ENCODE results near the gene TNFRSF19.

Gene TNFRSF19

DNA sequence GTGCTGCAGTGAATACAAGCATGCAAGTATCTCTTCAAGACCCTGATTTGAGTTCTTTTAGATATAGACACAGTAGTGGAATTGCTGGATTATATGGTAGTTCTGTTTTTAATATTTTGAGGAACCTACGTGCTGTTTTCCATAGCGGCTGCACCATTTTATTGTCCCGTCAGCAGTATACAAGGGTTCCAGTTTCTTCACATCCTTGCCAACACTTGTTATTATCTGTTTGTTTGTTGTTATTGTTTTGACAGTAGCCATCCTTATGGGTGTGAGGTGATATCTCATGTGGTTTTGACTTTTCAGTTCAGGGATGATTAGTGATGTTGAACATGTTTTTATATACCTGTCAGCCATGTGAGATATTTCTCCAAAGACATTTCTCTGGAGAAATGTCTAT lies 53.2 kb downstream of the TNFRSF19 start:
- Histone ChIP-seq H3K36me3 (ENCODE audit: control insufficient read depth, insufficient read depth, low read length) (no peaks in the 10 kb centered on the region), H3K27me3 (ENCODE audit: control insufficient read depth, insufficient read depth, low read length) (no peaks in the 10 kb centered on the region), H3K4me3 (ENCODE audit: low read length) (no peak overlapping the region), H3K4me1 (ENCODE audit: control insufficient read depth, insufficient read depth, low read length) (no peaks in the 10 kb centered on the region), H3K9ac (ENCODE audit: low read length) (no peak overlapping the region), H3K9me3 (ENCODE audit: control insufficient read depth, low read length) (no peaks in the 10 kb centered on the region)

DNA sequence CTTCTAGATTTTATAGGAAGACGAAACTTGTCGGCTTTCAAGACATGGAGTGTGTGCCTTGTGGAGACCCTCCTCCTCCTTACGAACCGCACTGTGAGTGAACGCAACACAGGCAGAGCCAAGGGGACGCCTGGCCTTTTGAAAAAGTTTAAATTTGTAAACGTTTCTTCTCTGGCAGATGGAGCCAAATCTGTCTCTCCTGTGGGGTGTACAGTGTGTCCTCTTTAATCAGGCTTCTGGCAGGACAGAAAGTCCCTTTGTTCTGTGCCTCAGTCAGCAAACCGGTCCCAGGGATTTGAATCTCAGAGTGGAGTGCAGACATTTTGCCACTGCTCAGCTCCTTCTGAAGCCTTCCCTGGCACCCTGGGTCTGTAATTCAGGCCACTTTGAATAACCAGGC lies 56.5 kb downstream of the TNFRSF19 start:
- H3K4me1 ChIP-seq (ENCODE audit: control insufficient read depth, insufficient read depth, low read length), result no peaks in the 10 kb centered on the region
- H3K9ac ChIP-seq (ENCODE audit: low read length), result no peak overlapping the region
- no peak overlapping the region for H3K4me3 ChIP-seq (ENCODE audit: low read length)
- H3K36me3 ChIP-seq (ENCODE audit: control insufficient read depth, insufficient read depth, low read length), result no peaks in the 10 kb centered on the region
- no peaks in the 10 kb centered on the region for H3K9me3 ChIP-seq (ENCODE audit: control insufficient read depth, low read length)
- H3K27me3 ChIP-seq (ENCODE audit: control insufficient read depth, insufficient read depth, low read length), result no peaks in the 10 kb centered on the region

DNA sequence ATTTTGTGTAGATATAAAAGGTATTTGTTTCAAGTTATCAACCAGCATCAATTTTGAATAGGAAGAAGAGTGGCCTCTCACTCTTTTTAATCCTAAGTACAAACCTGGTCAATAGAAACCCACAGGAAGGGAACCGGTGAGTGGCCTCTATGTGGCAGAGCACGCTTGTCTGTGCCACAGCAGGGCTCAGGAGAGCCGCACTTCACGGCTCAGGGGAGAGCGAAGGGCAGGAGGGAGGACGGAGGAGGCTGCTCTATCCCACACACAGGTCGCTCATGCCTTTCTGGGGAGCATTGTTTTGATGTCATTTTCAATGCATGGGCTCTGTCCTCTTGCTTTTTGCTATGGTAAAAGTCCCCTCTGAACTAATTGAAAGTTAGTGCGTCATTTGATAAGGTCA lies 57.2 kb downstream of the TNFRSF19 start:
- Histone ChIP-seq H3K4me1 (ENCODE audit: control insufficient read depth, insufficient read depth, low read length) (no peaks in the 10 kb centered on the region), H3K27me3 (ENCODE audit: control insufficient read depth, insufficient read depth, low read length) (no peaks in the 10 kb centered on the region), H3K9ac (ENCODE audit: low read length) (no peak overlapping the region), H3K4me3 (ENCODE audit: low read length) (no peak overlapping the region), H3K36me3 (ENCODE audit: control insufficient read depth, insufficient read depth, low read length) (no peaks in the 10 kb centered on the region), H3K9me3 (ENCODE audit: control insufficient read depth, low read length) (no peaks in the 10 kb centered on the region)

DNA sequence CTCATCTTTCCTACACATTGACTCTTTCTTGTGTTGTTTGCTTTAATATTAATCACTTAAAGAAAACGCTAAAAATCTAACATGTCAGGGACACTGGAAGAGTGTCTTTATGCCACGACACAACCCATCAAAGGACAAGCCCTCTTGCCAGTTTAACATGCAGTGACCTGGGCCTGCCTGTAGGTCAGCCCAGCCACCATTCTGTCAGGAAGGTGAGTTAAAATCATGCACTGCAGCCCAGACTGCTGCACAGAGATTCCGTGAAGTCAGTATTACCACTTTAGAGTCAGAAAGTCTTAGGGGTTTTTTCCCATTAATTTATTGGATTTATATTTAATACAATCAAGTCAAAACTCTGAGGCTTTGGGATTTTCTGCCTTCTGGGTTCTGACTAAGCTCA lies 58.0 kb downstream of the TNFRSF19 start:
- Histone ChIP-seq H3K4me3 (ENCODE audit: low read length) (no peak overlapping the region), H3K9me3 (ENCODE audit: control insufficient read depth, low read length) (no peaks in the 10 kb centered on the region), H3K36me3 (ENCODE audit: control insufficient read depth, insufficient read depth, low read length) (no peaks in the 10 kb centered on the region), H3K4me1 (ENCODE audit: control insufficient read depth, insufficient read depth, low read length) (no peaks in the 10 kb centered on the region), H3K9ac (ENCODE audit: low read length) (no peak overlapping the region), H3K27me3 (ENCODE audit: control insufficient read depth, insufficient read depth, low read length) (no peaks in the 10 kb centered on the region)

DNA sequence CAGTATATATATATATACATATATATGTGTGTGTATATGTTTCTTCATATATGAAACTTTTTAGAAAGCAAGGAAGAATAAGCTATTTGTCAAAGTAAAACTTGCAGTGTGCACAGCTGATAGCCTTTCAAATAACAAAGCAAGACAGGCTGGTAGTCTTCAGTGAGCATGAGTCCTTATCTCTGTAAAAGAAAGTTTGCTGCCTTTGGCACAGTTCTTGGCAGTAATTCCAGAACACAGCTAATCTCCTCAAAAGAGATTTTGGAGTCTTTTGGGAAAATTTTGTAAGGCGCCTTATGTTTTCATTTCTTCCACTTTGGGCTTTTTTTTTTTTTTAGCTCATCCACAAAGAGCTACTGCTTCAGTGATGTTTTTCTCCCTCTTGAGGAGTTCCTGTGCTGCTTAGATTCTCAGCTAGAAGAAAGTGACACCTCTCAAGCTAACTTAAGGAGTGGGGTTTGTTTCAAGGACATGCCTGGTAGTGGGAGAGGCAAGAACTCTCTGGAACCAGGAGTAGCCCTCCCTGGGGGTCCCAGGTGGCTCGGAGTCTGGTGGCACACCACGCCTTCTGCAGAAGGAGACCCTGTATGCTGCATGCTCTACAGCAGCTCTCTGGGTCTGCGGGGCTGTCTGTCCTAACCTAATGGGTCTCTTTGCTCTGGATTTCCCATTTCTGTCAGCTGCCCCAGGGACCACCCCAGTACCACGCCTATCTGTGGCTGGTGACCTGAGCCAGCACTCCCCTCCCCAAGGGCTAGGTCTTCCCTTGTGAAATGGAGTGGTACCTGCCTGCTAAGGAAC lies 58.8 kb downstream of the TNFRSF19 start:
- no peak overlapping the region for H3K4me3 ChIP-seq (ENCODE audit: low read length)
- H3K4me1 ChIP-seq (ENCODE audit: control insufficient read depth, insufficient read depth, low read length), result no peaks in the 10 kb centered on the region
- H3K27me3 ChIP-seq (ENCODE audit: control insufficient read depth, insufficient read depth, low read length), result no peaks in the 10 kb centered on the region
- no peaks in the 10 kb centered on the region for H3K9me3 ChIP-seq (ENCODE audit: control insufficient read depth, low read length)
- no peaks in the 10 kb centered on the region for H3K36me3 ChIP-seq (ENCODE audit: control insufficient read depth, insufficient read depth, low read length)
- no peak overlapping the region for H3K9ac ChIP-seq (ENCODE audit: low read length)

DNA sequence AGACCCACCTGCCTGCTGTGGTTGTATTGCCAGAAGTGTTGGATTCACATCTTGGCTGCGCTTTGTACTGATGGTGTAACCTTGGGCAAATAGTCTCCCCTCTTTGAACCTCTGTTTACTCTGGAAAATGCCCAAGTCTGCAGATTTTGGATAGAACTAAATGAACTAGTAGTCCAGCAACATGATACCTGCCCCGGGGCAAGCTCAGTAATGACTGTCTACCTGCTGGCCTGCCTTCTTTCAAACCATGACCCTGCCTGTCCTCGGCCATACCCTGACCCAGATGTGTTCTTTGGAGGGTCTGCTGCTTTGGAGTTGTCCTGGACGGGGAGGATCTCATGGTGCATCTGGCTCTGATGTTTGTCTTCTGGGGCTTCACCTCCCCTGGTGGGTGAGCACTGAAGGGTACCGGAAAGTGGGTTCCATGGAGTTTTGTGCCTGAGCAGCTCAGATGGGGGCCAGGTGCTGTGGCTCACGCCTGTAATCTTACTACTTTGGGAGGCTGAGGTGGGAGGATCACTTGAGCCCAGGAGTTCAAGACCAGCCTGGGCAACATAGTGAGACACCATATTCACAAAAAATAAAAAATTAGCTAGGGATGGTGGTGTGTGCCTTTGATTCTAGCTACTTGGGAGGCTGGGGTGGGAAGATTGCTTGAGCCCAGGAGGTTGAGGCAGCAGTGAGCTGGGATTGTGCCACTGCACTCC lies 59.5 kb downstream of the TNFRSF19 start:
- Histone ChIP-seq H3K9me3 (ENCODE audit: control insufficient read depth, low read length) (no peaks in the 10 kb centered on the region), H3K27me3 (ENCODE audit: control insufficient read depth, insufficient read depth, low read length) (no peaks in the 10 kb centered on the region), H3K36me3 (ENCODE audit: control insufficient read depth, insufficient read depth, low read length) (no peaks in the 10 kb centered on the region), H3K4me1 (ENCODE audit: control insufficient read depth, insufficient read depth, low read length) (no peaks in the 10 kb centered on the region), H3K4me3 (ENCODE audit: low read length) (no peak overlapping the region), H3K9ac (ENCODE audit: low read length) (no peak overlapping the region)

DNA sequence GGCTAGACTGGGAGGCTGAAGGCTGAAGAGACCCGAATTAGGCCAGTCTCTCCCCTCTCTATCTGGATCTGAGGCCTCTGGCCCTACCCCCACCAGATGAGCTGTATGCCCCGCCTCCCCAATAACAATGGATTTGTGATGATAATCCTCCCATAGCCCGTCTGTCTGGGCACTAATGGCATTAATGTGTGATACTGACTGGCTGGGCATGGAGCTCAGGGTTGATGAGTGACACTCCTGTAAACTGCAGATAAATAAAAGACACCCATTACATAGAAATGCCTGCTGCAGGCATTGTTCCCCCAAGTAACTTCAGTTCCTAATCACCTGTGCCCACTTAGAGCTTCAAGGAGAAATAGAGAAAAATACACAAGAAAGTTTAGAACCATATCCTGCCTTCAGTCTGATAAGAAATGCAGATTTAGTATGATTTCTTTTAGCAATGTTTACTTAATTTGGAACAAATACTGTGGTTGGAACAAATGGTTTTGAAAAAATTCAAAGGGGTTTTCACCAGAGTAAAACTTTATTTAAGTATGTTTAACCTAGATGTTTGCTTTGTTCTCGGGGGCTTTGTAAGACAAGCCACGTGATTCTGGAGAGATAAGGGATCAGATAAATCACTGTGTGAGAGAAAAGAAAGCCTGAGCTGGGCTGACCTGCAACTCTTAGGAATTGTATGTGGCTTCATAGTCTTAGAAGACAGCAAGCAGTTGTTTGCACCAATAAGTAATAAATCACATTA lies 60.3 kb downstream of the TNFRSF19 start:
- Histone ChIP-seq H3K27me3 (ENCODE audit: control insufficient read depth, insufficient read depth, low read length) (no peaks in the 10 kb centered on the region), H3K36me3 (ENCODE audit: control insufficient read depth, insufficient read depth, low read length) (no peaks in the 10 kb centered on the region), H3K9me3 (ENCODE audit: control insufficient read depth, low read length) (no peaks in the 10 kb centered on the region), H3K9ac (ENCODE audit: low read length) (no peak overlapping the region), H3K4me1 (ENCODE audit: control insufficient read depth, insufficient read depth, low read length) (no peaks in the 10 kb centered on the region), H3K4me3 (ENCODE audit: low read length) (no peak overlapping the region)

DNA sequence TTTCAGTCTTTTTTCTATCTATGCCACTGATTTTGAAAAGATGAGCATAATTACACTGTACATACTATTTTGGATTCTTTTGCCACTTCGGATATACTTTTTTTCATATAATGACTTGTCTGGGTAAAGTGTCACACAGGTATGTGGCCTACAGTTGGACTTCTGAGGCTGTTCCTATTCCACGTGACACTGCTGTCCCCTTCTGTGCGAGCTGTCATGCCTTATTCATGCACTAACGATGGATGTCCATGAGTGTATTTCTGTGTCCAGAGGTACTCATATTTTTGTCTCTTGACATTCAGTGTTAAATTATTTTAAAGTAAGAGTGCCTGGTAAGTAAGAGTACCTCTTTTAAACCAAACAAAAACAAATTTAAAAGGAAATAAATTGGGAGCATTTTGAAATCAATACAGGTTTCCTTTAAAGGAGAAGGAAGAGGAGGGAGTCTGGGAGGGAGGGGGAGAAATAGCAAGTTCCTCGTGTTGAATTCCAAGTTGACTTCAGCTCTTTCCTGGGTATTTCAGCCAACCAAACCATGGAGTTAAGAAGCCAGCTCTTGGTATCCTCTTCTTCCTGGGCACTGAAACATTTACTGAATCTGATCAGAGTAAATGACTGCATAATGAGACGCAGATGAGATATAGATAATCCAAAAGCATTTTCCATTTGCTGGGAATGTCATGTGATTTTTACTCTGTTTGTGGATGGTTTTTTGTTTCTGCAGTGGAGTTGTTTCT lies 61.3 kb downstream of the TNFRSF19 start:
- Histone ChIP-seq H3K4me1 (ENCODE audit: control insufficient read depth, insufficient read depth, low read length) (no peaks in the 10 kb centered on the region), H3K9ac (ENCODE audit: low read length) (no peak overlapping the region), H3K9me3 (ENCODE audit: control insufficient read depth, low read length) (no peaks in the 10 kb centered on the region), H3K4me3 (ENCODE audit: low read length) (no peak overlapping the region), H3K27me3 (ENCODE audit: control insufficient read depth, insufficient read depth, low read length) (no peaks in the 10 kb centered on the region), H3K36me3 (ENCODE audit: control insufficient read depth, insufficient read depth, low read length) (no peaks in the 10 kb centered on the region)

DNA sequence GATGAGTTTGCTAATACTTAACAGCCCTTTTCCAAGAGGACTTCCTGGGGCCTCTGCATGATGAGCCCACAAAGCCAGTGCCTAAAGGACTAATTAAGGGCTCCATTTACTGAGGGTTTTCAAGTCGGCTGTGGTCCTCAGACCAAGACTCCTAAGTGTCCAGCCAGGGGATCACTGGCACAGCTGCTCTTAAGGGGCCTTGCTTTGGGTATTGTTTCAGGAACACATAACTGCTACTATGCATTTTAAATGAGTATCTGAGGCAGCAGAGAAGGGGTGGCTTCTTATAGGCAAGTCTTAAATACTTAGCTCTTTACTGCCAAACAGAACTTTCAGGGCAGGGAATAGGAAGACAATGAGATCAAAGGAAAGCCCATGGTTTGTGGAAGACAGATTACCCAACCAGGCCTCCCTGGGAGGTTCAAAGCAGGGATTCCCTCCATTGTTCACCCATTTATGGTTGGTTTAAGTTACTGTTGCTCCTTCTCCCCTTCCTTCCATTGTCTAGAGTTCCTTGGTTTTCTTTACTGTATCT lies 61.9 kb downstream of the TNFRSF19 start:
- Histone ChIP-seq H3K36me3 (ENCODE audit: control insufficient read depth, insufficient read depth, low read length) (no peaks in the 10 kb centered on the region), H3K9ac (ENCODE audit: low read length) (no peak overlapping the region), H3K9me3 (ENCODE audit: control insufficient read depth, low read length) (no peaks in the 10 kb centered on the region), H3K27me3 (ENCODE audit: control insufficient read depth, insufficient read depth, low read length) (no peaks in the 10 kb centered on the region), H3K4me1 (ENCODE audit: control insufficient read depth, insufficient read depth, low read length) (no peaks in the 10 kb centered on the region), H3K4me3 (ENCODE audit: low read length) (no peak overlapping the region)

DNA sequence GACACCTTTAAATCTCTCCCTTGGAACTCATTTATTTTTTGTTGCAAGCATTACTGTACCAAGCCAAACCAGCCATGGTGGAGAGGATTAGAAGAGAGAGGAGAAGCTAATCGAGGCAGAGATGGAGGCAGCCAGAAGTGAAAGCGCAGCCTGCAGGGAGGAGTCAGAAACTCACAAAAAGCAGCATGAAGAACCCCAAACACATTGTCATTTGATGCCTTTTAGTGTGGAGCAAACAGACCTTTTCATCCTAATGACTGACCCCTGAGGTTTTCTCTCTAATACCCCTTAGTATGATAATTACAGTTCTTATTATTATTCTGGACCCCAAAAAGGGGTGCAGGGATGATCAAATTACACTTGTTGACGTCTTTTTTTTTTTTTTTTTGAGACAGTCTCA lies 62.5 kb downstream of the TNFRSF19 start:
- Histone ChIP-seq H3K9ac (ENCODE audit: low read length) (no peak overlapping the region), H3K9me3 (ENCODE audit: control insufficient read depth, low read length) (no peaks in the 10 kb centered on the region), H3K4me3 (ENCODE audit: low read length) (no peak overlapping the region), H3K27me3 (ENCODE audit: control insufficient read depth, insufficient read depth, low read length) (no peaks in the 10 kb centered on the region), H3K36me3 (ENCODE audit: control insufficient read depth, insufficient read depth, low read length) (no peaks in the 10 kb centered on the region), H3K4me1 (ENCODE audit: control insufficient read depth, insufficient read depth, low read length) (no peaks in the 10 kb centered on the region)

DNA sequence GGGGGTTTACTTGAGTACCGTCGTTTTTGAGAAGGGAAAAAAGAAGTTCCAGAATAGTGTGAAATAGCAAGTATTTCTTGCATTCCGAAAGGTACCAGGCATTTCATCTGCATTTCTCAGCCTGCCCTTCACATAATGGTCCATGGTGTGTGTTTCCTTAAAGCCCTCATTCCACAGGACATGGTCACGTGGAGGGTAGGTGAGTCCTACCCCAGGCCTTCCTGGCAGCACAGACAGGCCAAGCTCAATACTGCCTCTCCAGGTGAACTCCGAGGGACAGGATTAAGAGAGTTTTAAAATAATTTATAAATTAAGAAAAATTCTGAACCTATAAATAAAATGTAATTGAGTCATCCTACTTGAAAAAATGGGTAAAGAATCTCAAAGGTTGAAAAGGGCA lies 64.7 kb downstream of the TNFRSF19 start:
- no peak overlapping the region for H3K4me3 ChIP-seq (ENCODE audit: low read length)
- no peaks in the 10 kb centered on the region for H3K36me3 ChIP-seq (ENCODE audit: control insufficient read depth, insufficient read depth, low read length)
- no peaks in the 10 kb centered on the region for H3K4me1 ChIP-seq (ENCODE audit: control insufficient read depth, insufficient read depth, low read length)
- no peak overlapping the region for H3K9ac ChIP-seq (ENCODE audit: low read length)
- H3K27me3 ChIP-seq (ENCODE audit: control insufficient read depth, insufficient read depth, low read length), result no peaks in the 10 kb centered on the region
- H3K9me3 ChIP-seq (ENCODE audit: control insufficient read depth, low read length), result no peaks in the 10 kb centered on the region

Data from mucosa of stomach (tissue), 1 donor.